WTC11 (cell line): ENCODE measurements around the gene CNTN5.

ENCODE experiments used
- CTCF ChIP-seq: fragments of 200-600 bp; IDR thresholded peaks from 2 replicates; pipeline ENCODE4 v1.8.0; 2022; ENCODE audit warnings: antibody characterized with exemption
- TEAD4 ChIP-seq: sonication (generic); formaldehyde crosslinking; IDR thresholded peaks from 2 replicates; pipeline ENCODE4 v1.8.0; 2022; ENCODE audit warnings: mild to moderate bottlenecking, missing genetic modification reagents

GRCh38 chr11:100336873-100337272 is 1316.1 kb downstream of the CNTN5 start:
- TF ChIP-seq CTCF, result no peak
- TF ChIP-seq TEAD4 (CRISPR knock-in tag), result no peak
